Fibroblast of villous mesenchyme (primary cell): ENCODE data around the gene IRF2BPL. TPM values are rescaled to one million over a fixed set of nuclear protein-coding genes. Genes with fewer than 3 reads are reported as not detected.

Experiments used
- DNase-seq: peaks from one replicate; pipeline ENCODE4 v3.0.0-alpha.2; 2010; ENCODE audit warnings: low read depth
- H3K4me3 ChIP-seq: 2 replicates; pipeline ENCODE4 v1.5.1; 2011; ENCODE audit warnings: low read depth, mild to moderate bottlenecking, low read length
- total RNA-seq: library from RNA; depleted of rRNA; stranded (reverse); fragments of >200 nt; gene quantifications from 2 replicates; pipeline ENCODE4 v1.2.3, GENCODE V29; 2012
- TF ChIP-seq, protein P1 (sequence below): IDR thresholded peaks from 2 replicates; pipeline ENCODE4 v1.5.1; 2012; ENCODE audit warnings: low read depth, mild to moderate bottlenecking, low read length; ENCODE audit not compliant: insufficient read depth

IRF2BPL gene
- total RNA-seq, 1 donor, result 40.2 TPM

DNA sequence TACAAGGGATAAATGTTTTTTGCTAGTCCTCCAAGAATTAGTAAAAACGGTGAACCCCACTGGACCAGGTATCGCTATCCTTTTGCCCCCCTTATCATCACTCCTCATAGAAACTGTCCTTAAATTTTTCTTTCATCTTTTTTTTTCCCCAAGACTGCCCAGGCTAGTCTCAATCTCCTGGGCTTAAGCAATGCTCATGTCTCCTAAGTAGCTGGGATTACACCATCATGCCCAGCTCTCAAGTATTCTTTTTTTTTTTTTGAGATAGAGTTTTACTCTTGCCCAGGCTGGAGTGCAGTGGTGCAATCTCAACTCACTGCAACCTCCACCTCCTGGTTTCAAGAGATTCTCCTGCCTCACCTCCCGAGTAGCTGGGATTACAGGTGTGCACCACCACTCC, 9.7 kb downstream of the IRF2BPL start:
- H3K4me3 ChIP-seq, result no peak overlapping the region
- TF ChIP-seq, protein P1, sequence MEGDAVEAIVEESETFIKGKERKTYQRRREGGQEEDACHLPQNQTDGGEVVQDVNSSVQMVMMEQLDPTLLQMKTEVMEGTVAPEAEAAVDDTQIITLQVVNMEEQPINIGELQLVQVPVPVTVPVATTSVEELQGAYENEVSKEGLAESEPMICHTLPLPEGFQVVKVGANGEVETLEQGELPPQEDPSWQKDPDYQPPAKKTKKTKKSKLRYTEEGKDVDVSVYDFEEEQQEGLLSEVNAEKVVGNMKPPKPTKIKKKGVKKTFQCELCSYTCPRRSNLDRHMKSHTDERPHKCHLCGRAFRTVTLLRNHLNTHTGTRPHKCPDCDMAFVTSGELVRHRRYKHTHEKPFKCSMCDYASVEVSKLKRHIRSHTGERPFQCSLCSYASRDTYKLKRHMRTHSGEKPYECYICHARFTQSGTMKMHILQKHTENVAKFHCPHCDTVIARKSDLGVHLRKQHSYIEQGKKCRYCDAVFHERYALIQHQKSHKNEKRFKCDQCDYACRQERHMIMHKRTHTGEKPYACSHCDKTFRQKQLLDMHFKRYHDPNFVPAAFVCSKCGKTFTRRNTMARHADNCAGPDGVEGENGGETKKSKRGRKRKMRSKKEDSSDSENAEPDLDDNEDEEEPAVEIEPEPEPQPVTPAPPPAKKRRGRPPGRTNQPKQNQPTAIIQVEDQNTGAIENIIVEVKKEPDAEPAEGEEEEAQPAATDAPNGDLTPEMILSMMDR, result no peak
- no peak for DNase-seq

- TF ChIP-seq, protein P1, result no peak
Observed at GRCh38 chr14:77017666-77018065, 10.8 kb downstream of the IRF2BPL start.

GRCh38 chr14:77014734-77015133, 13.8 kb downstream of the IRF2BPL start:
- H3K4me3 ChIP-seq, result no peak overlapping the region
- no peak for DNase-seq
- TF ChIP-seq, protein P1, result no peak

More at GRCh38 chr14:77017666-77018065, 10.8 kb downstream of the IRF2BPL start:
- no peak overlapping the region for H3K4me3 ChIP-seq
- DNase-seq, result no peak

DNA sequence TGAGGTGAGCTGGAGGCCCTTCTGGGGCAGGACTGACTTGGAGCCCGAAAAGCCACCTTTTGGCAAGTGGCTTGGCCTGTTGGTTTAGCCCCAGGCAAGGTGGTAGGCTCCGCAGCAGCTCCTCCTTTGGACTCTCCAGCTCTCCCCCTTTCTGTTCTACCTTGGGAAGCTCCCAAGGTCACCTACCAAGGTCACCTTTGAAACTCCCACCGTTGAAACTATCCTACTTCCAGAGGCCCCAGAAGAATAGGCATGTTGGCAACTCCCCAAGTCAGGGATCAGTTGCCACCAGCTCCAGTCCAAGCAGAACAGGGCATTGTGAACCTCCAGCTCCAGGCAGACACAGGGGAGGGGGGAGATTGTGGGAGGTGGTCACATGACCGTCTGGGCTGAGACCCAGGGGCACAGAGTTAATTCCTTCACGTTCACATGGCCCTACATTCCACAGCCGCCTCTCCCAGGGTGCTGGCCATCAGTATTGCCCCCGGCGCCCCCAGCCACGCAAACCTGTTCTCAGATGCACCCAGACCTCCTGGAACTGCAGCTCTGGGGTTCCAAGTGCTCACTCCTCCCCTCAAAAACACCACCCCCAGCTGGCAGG, 14.4 kb downstream of the IRF2BPL start:
- DNase-seq, result peak; percentile 38
- H3K4me3 ChIP-seq, result no peak overlapping the region
- TF ChIP-seq, protein P1, result no peak

DNA sequence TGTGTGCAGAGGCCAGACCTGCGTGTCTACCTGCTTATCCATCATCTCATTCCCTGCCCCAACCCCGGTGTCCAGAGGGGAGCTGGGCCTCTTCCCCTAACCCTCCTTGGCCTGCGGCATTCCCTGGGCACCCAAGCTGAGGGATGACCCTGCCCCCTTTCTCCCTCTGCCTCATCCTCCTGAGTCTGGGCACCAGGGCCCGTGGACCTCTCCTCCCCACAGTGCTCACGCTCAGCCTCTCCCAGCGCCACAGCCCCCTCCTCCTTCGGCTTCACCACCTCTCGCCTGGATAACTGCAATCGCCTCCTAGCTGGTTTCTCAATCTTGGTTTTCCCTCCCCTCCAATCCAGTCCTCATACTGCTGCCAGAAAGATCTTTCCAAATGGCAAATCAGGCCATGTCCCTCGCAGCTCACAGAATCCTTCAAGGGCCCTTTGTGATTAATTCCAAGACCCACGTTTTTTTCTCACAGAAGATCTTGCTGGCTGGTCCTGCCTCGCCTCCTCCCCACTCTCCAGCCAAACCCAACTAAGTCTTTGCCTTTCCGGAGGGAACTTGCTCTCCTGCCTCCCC, 16.2 kb downstream of the IRF2BPL start:
- no peak for DNase-seq
- TF ChIP-seq, protein P1, result no peak
- H3K4me3 ChIP-seq, result no peak overlapping the region

- DNase-seq, result no peak
- no peak overlapping the region for H3K4me3 ChIP-seq
- TF ChIP-seq, protein P1, result no peak
Observed at GRCh38 chr14:77011245-77011644, 17.3 kb downstream of the IRF2BPL start.

- TF ChIP-seq, protein P1, result no peak
- no peak overlapping the region for H3K4me3 ChIP-seq
- DNase-seq, result no peak
Observed at GRCh38 chr14:77009014-77009413, 19.5 kb downstream of the IRF2BPL start.
